ACC112 (cell line): ENCODE measurements around the gene MED4.

ENCODE experiments used
- H2AFZ ChIP-seq: fragments of 200-600 bp; sonication (generic); one replicate; pipeline ENCODE4 v1.6.0; 2017; ENCODE audit warnings: antibody characterized with exemption, low read length; ENCODE audit not compliant: unreplicated experiment
- H3K27ac ChIP-seq: fragments of 200-600 bp; sonication (generic); 2 replicates; pipeline ENCODE4 v1.5.1; 2014; ENCODE audit warnings: low read depth, mild to moderate bottlenecking, antibody characterized with exemption, low read length, moderate library complexity
- H3K27me3 ChIP-seq: fragments of 200-600 bp; sonication (generic); 2 replicates; pipeline ENCODE4 v1.6.1; 2014; ENCODE audit warnings: mild to moderate bottlenecking, antibody characterized with exemption, low read length, moderate library complexity, mixed read lengths; ENCODE audit not compliant: insufficient read depth
- H3K36me3 ChIP-seq: fragments of 200-600 bp; sonication (generic); 2 replicates; pipeline ENCODE4 v1.6.1; 2016; ENCODE audit warnings: mild to moderate bottlenecking, antibody characterized with exemption, low read length, moderate library complexity, mixed read lengths; ENCODE audit not compliant: insufficient read depth
- H3K4me1 ChIP-seq: fragments of 200-600 bp; sonication (generic); one replicate; pipeline ENCODE4 v1.6.1; 2016; ENCODE audit warnings: low read length, mixed read lengths; ENCODE audit not compliant: insufficient read depth, unreplicated experiment, control insufficient read depth
- H3K4me3 ChIP-seq: fragments of 200-600 bp; sonication (generic); 2 replicates; pipeline ENCODE4 v1.5.1; 2014; ENCODE audit warnings: mild to moderate bottlenecking, low read depth, low read length
- H3K79me2 ChIP-seq: fragments of 200-600 bp; sonication (generic); one replicate; pipeline ENCODE4 v1.6.0; 2016; ENCODE audit warnings: low read length; ENCODE audit not compliant: control insufficient read depth, unreplicated experiment, insufficient read depth

The MED4 gene

GRCh38 chr13:48120241-48120640 is 25.3 kb upstream of the MED4 start:
- Histone ChIP-seq H3K79me2 (no peaks in the 10 kb centered on the region), H3K36me3 (no peaks in the 10 kb centered on the region), H2AFZ (no peak overlapping the region), H3K27ac (no peak overlapping the region), H3K4me1 (no peaks in the 10 kb centered on the region), H3K4me3 (no peak overlapping the region), H3K27me3 (no peaks in the 10 kb centered on the region)

- no peaks in the 10 kb centered on the region for H3K4me1 ChIP-seq
- no peaks in the 10 kb centered on the region for H3K36me3 ChIP-seq
- no peaks in the 10 kb centered on the region for H3K79me2 ChIP-seq
- H3K27ac ChIP-seq, result no peak overlapping the region
- no peak overlapping the region for H3K4me3 ChIP-seq
- H2AFZ ChIP-seq, result no peak overlapping the region
- no peaks in the 10 kb centered on the region for H3K27me3 ChIP-seq
Observed at GRCh38 chr13:48118030-48118429, 23.1 kb upstream of the MED4 start.

GRCh38 chr13:48116808-48117207 is 21.9 kb upstream of the MED4 start:
- H2AFZ ChIP-seq, result no peak overlapping the region
- H3K79me2 ChIP-seq, result no peaks in the 10 kb centered on the region
- H3K36me3 ChIP-seq, result no peaks in the 10 kb centered on the region
- no peak overlapping the region for H3K4me3 ChIP-seq
- no peak overlapping the region for H3K27ac ChIP-seq
- H3K27me3 ChIP-seq, result no peaks in the 10 kb centered on the region
- no peaks in the 10 kb centered on the region for H3K4me1 ChIP-seq

GRCh38 chr13:48113756-48114130 is 18.8 kb upstream of the MED4 start:
- Histone ChIP-seq H2AFZ (peak overlapping the region; percentile 7), H3K27ac (no peak overlapping the region), H3K36me3 (no peaks in the 10 kb centered on the region), H3K79me2 (no peaks in the 10 kb centered on the region), H3K4me1 (peaks cover 23% of the 10 kb centered on the region), H3K4me3 (no peak overlapping the region), H3K27me3 (no peaks in the 10 kb centered on the region)

GRCh38 chr13:48112896-48113755 is 18.2 kb upstream of the MED4 start:
- H3K36me3 ChIP-seq, result no peaks in the 10 kb centered on the region
- H3K27me3 ChIP-seq, result no peaks in the 10 kb centered on the region
- H3K4me3 ChIP-seq, result 0 out of 2 replicates have a peak overlapping the region, but pooled peaks have one; percentile 3
- H3K4me1 ChIP-seq, result peaks cover 23% of the 10 kb centered on the region
- no peak overlapping the region for H3K27ac ChIP-seq
- no peaks in the 10 kb centered on the region for H3K79me2 ChIP-seq
- H2AFZ ChIP-seq, result no peak overlapping the region

- no peaks in the 10 kb centered on the region for H3K79me2 ChIP-seq
- no peaks in the 10 kb centered on the region for H3K36me3 ChIP-seq
- peaks cover 23% of the 10 kb centered on the region for H3K4me1 ChIP-seq
- H3K4me3 ChIP-seq, result no peak overlapping the region
- peak overlapping the region; percentile 19 for H2AFZ ChIP-seq
- peak overlapping the region; percentile 77 for H3K27ac ChIP-seq
- H3K27me3 ChIP-seq, result no peaks in the 10 kb centered on the region
Observed at GRCh38 chr13:48110931-48111721, 16.2 kb upstream of the MED4 start.

GRCh38 chr13:48110132-48110868 is 15.4 kb upstream of the MED4 start:
- Histone ChIP-seq H3K4me3 (peak overlapping the region; percentile 56), H3K36me3 (no peaks in the 10 kb centered on the region), H3K27me3 (no peaks in the 10 kb centered on the region), H3K4me1 (peaks cover 23% of the 10 kb centered on the region), H3K79me2 (no peaks in the 10 kb centered on the region), H2AFZ (peak overlapping the region; percentile 56), H3K27ac (peak overlapping the region; percentile 77)

- H3K4me3 ChIP-seq, result no peak overlapping the region
- peaks cover 23% of the 10 kb centered on the region for H3K4me1 ChIP-seq
- H2AFZ ChIP-seq, result no peak overlapping the region
- no peaks in the 10 kb centered on the region for H3K27me3 ChIP-seq
- H3K36me3 ChIP-seq, result no peaks in the 10 kb centered on the region
- H3K27ac ChIP-seq, result no peak overlapping the region
- H3K79me2 ChIP-seq, result no peaks in the 10 kb centered on the region
Observed at GRCh38 chr13:48108106-48108505, 13.2 kb upstream of the MED4 start.

- Histone ChIP-seq H3K27ac (no peak overlapping the region), H3K79me2 (peaks cover 21% of the 10 kb centered on the region), H3K4me1 (peaks cover 8% of the 10 kb centered on the region), H3K36me3 (no peaks in the 10 kb centered on the region), H2AFZ (no peak overlapping the region), H3K4me3 (no peak overlapping the region), H3K27me3 (no peaks in the 10 kb centered on the region)
Observed at GRCh38 chr13:48097793-48098192, 2.9 kb upstream of the MED4 start.

- no peak overlapping the region for H2AFZ ChIP-seq
- peaks cover 8% of the 10 kb centered on the region for H3K4me1 ChIP-seq
- no peak overlapping the region for H3K4me3 ChIP-seq
- no peaks in the 10 kb centered on the region for H3K27me3 ChIP-seq
- H3K27ac ChIP-seq, result no peak overlapping the region
- peaks cover 33% of the 10 kb centered on the region for H3K79me2 ChIP-seq
- no peaks in the 10 kb centered on the region for H3K36me3 ChIP-seq
Observed at GRCh38 chr13:48096670-48097069, 1.8 kb upstream of the MED4 start.
